Choroid plexus epithelial cell (primary cell): ENCODE measurements around the gene GABRA5.

Experiments used
- DNase-seq: peaks from one replicate; pipeline ENCODE4 v3.0.0-alpha.2; 2010; ENCODE audit warnings: low read depth
- H3K4me3 ChIP-seq: 2 replicates; pipeline ENCODE4 v1.5.1; 2011; ENCODE audit warnings: low read depth, mild to moderate bottlenecking, control low read depth, low read length, moderate library complexity
- CTCF ChIP-seq: conservative IDR thresholded peaks from 2 replicates; pipeline ENCODE4 v1.5.1; 2011; ENCODE audit warnings: low read depth, mild to moderate bottlenecking, control low read depth, inconsistent platforms, low read length, moderate library complexity

The GABRA5 gene

GRCh38 chr15:26877831-26878230 is 11.0 kb downstream of the GABRA5 start:
- no peak overlapping the region for H3K4me3 ChIP-seq
- DNase-seq, result no peak
- TF ChIP-seq CTCF, result no peak

- no peak for DNase-seq
- TF ChIP-seq CTCF, result no peak
- H3K4me3 ChIP-seq, result no peak overlapping the region
These were observed 12.8 kb downstream of the GABRA5 start for GRCh38 chr15:26879706-26880105.

- DNase-seq, result no peak
- H3K4me3 ChIP-seq, result no peak overlapping the region
- TF ChIP-seq CTCF, result no peak
These were observed 15.2 kb downstream of the GABRA5 start for GRCh38 chr15:26882112-26882511.

GRCh38 chr15:26882616-26883365 is 15.9 kb downstream of the GABRA5 start:
- DNase-seq, result no peak
- no peak for TF ChIP-seq CTCF
- no peak overlapping the region for H3K4me3 ChIP-seq

DNA sequence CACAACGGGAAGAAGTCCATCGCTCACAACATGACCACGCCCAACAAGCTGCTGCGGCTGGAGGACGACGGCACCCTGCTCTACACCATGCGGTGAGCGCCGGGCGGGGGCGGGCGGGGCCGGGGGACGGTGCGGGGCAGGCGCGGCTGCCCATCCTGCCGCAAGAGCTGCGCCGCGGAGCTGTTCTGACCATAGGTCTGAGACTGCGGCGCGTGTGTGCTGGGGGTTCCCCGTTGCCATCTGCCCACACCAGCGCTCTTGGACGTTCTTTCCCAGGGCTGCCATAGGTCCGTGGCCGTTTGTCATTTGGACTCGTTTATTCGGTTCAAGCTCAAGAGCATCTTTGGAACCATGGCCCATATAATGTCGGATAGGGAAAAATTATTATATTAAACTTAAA is 16.6 kb downstream of the GABRA5 start:
- TF ChIP-seq CTCF, result no peak
- no peak for DNase-seq
- no peak overlapping the region for H3K4me3 ChIP-seq

DNA sequence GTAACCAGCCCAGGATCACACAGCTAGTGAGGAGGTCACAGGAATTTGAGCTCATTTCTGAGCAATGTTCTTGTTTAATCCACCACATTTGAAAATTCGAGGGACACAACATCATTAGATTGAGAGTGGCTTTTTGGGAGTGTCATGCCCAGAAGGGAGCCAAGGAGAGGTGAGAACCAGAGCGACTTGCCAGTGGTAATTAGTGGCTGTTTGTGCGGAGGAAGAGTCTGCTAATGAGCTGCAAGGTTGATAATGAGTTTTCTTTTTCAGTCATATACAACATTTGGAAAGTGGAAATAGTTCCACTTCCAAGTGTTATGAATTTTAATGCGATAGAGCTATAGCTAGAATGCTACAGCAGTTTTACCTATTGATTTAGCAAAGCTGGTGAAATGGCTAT is 19.7 kb downstream of the GABRA5 start:
- TF ChIP-seq CTCF, result no peak
- DNase-seq, result no peak
- no peak overlapping the region for H3K4me3 ChIP-seq
